BE2C (cell line): Measurements from ENCODE around the gene RAET1L.
"Not testable (repeated sequence)": the region's sequence is repeated elsewhere in the genome, so short reads cannot be mapped to it uniquely, and the experiment has no call there.

Source experiments
- DNase-seq: peaks from one replicate; pipeline ENCODE4 v3.0.0-alpha.2; 2020
- H3K27me3 ChIP-seq: fragments of 250-450 bp; sonication (Bioruptor Pico); 2 replicates; pipeline ENCODE4 v1.5.1; 2020; ENCODE audit warnings: mild to moderate bottlenecking
- H3K36me3 ChIP-seq: fragments of 250-450 bp; sonication (Bioruptor Pico); 2 replicates; pipeline ENCODE4 v1.5.1; 2020; ENCODE audit warnings: mild to moderate bottlenecking
- H3K4me1 ChIP-seq: fragments of 250-450 bp; sonication (Bioruptor Pico); 2 replicates; pipeline ENCODE4 v1.5.1; 2020
- H3K4me3 ChIP-seq: 2 replicates; pipeline ENCODE4 v1.5.1; 2011; ENCODE audit warnings: low read depth, low read length
- H3K9me3 ChIP-seq: fragments of 250-450 bp; sonication (Bioruptor Pico); 2 replicates; pipeline ENCODE4 v1.5.1; 2020
- TF ChIP-seq, protein P1 (sequence below): IDR thresholded peaks from 2 replicates; pipeline ENCODE4 v1.5.1; 2012; ENCODE audit warnings: mild to moderate bottlenecking, low read depth, low read length

RAET1L gene

DNA sequence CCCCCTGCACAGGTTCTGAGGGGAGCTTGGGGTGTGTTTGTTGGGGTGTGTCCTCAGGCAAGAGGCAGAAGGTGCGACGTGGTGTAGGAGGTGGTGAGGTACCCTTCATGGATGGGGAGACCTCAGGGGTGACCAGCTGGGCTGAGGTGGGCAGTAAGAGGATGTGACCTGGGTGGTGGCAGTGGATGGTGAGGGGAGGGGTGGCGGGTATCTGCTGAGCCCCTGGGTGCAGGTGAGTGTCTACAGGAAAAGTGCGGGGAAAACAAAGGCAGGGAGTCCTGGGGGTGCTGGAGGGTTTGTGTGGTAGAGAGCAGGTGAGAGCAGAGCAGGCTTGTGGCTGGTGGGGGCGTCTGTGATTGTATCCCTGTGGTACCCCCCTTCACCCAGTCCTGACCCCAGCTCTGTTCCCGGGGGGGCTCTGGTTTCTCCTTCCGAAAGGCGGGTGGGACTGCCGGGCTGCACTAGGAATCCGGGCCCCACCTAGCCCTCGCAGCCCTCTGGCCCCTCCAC is 631 bp downstream of the RAET1L start:
- Histone ChIP-seq H3K4me1 (no peaks in the 10 kb centered on the region), H3K9me3 (no peaks in the 10 kb centered on the region), H3K4me3 (no peak overlapping the region), H3K36me3 (no peaks in the 10 kb centered on the region), H3K27me3 (peaks cover 33% of the 10 kb centered on the region)
- no peak for DNase-seq
- TF ChIP-seq, protein P1, sequence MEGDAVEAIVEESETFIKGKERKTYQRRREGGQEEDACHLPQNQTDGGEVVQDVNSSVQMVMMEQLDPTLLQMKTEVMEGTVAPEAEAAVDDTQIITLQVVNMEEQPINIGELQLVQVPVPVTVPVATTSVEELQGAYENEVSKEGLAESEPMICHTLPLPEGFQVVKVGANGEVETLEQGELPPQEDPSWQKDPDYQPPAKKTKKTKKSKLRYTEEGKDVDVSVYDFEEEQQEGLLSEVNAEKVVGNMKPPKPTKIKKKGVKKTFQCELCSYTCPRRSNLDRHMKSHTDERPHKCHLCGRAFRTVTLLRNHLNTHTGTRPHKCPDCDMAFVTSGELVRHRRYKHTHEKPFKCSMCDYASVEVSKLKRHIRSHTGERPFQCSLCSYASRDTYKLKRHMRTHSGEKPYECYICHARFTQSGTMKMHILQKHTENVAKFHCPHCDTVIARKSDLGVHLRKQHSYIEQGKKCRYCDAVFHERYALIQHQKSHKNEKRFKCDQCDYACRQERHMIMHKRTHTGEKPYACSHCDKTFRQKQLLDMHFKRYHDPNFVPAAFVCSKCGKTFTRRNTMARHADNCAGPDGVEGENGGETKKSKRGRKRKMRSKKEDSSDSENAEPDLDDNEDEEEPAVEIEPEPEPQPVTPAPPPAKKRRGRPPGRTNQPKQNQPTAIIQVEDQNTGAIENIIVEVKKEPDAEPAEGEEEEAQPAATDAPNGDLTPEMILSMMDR, result no peak

DNA sequence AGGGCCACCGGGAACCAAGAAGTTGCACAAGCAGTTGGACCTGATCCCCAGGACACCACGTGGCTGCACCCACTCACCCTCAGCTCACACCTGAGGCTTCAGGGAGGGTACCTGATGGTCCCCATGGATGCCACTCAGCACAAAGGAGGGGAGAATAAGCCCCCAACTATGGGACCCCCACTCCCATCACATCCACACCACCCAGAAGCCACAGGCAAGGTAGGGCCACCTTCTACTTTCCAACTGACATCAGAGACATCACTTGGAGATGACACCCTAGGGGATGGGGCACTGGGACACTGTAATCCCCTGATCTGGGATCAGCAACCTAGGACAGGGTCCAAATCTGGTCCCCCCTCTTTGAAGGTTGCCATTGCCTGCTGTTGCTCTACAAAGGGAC is 1.3 kb downstream of the RAET1L start:
- H3K4me1 ChIP-seq, H3K36me3 ChIP-seq, DNase-seq, H3K9me3 ChIP-seq, H3K4me3 ChIP-seq: not testable (repeated sequence)
- H3K27me3 ChIP-seq, result peaks cover 32% of the 10 kb centered on the region

- not testable (repeated sequence) for H3K9me3 ChIP-seq, H3K4me3 ChIP-seq, H3K36me3 ChIP-seq, DNase-seq, H3K4me1 ChIP-seq
- H3K27me3 ChIP-seq, result peaks cover 26% of the 10 kb centered on the region
Measured at GRCh38 chr6:150021870-150022269, 3.5 kb downstream of the RAET1L start.

GRCh38 chr6:150018846-150019580 is 6.3 kb downstream of the RAET1L start:
- Histone ChIP-seq H3K4me3 (no peak overlapping the region), H3K36me3 (no peaks in the 10 kb centered on the region), H3K9me3 (no peaks in the 10 kb centered on the region), H3K4me1 (no peaks in the 10 kb centered on the region), H3K27me3 (peaks cover 26% of the 10 kb centered on the region)
- TF ChIP-seq, protein P1, result no peak
- DNase-seq, result no peak

GRCh38 chr6:150017186-150017521 is 8.2 kb downstream of the RAET1L start:
- H3K9me3 ChIP-seq, H3K36me3 ChIP-seq, H3K4me3 ChIP-seq, H3K4me1 ChIP-seq, DNase-seq: not testable (repeated sequence)
- H3K27me3 ChIP-seq, result peaks cover 43% of the 10 kb centered on the region

GRCh38 chr6:150016324-150017185 is 8.8 kb downstream of the RAET1L start:
- TF ChIP-seq, protein P1, result peak; percentile 55
- no peaks in the 10 kb centered on the region for H3K36me3 ChIP-seq
- DNase-seq, result peak; percentile 50
- H3K9me3 ChIP-seq, result no peaks in the 10 kb centered on the region
- H3K27me3 ChIP-seq, result peaks cover 47% of the 10 kb centered on the region
- H3K4me1 ChIP-seq, result no peaks in the 10 kb centered on the region
- no peak overlapping the region for H3K4me3 ChIP-seq

DNA sequence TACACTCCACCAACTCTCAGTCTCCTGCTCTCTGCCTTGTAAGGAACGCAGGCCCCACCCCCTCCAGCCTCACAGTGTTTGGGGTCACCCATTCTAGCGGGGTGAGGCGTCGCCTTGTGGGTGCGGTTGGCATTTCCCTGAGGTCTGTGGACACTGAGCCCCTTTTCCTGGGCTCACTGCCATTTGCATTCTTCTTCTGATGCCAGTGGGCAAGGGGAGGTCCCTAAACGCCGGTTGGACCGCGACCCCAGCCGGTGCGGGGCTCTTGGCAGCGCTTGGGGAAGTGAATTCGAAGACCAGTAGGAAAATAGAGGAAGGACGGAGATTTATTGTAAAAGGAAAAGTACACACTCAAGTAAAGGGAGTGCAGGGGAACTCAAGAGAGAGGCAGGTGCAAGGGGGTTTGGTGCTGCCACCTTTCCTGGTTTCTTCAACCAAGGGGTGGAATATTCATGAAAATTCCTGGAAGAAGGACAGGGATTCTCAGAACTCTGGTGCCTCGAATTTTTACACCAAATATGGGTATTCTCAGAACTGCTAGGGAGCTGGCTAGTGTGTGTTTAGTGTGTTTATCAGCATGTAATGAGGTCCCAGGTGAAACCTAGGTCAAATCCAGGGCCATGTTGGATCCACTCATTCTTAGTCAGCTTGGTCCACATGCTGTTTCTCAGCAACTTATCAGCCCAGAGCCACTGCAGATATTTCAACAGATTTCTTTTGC is 9.9 kb downstream of the RAET1L start:
- not testable (repeated sequence) for H3K9me3 ChIP-seq, DNase-seq, H3K36me3 ChIP-seq, H3K4me1 ChIP-seq, H3K4me3 ChIP-seq
- peaks cover 53% of the 10 kb centered on the region for H3K27me3 ChIP-seq

- not testable (repeated sequence) for H3K9me3 ChIP-seq, H3K4me3 ChIP-seq, H3K4me1 ChIP-seq, H3K36me3 ChIP-seq, DNase-seq
- H3K27me3 ChIP-seq, result peaks cover 56% of the 10 kb centered on the region
Measured at GRCh38 chr6:150014623-150015280, 10.6 kb downstream of the RAET1L start.

DNA sequence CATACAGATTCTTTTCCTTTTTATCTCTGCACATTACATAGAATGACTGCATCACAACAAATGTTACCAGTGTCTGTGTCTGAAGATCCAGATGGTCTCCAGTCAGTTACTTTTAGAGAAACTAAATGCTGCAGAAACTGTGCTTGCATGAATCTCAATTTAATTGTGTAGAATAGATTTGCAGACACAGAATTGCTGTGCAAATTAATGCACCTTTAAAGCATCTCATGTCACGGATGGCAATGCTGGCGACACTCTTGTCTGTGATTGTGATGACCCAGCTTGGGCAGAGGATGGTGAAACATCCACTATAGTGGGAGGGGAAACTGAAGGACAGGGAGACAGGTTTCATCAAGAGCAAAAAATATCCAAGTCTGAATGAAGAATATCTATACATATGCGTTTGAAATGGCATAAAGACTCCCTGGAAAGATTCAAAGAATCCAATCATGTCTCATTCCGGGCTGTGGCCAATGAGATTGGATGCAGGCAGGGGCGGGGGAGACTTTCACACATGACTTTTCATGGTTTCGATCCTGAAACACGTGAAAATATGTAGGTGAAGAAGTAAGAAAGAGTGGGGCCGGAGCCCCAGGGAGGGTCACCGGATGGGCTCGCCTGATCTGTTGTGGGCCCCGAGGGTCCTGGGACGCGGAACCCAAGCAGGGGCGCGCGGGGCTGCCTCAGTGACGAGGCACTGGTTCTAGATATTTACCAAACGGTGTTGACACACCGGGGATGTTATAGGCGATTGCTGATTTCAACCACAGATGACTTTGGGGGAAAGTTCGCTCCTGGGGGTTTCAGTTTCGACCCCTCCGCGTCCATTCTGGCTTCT is 11.3 kb downstream of the RAET1L start:
- not testable (repeated sequence) for H3K4me3 ChIP-seq, H3K9me3 ChIP-seq, H3K36me3 ChIP-seq, DNase-seq, H3K4me1 ChIP-seq
- H3K27me3 ChIP-seq, result peaks cover 59% of the 10 kb centered on the region

DNA sequence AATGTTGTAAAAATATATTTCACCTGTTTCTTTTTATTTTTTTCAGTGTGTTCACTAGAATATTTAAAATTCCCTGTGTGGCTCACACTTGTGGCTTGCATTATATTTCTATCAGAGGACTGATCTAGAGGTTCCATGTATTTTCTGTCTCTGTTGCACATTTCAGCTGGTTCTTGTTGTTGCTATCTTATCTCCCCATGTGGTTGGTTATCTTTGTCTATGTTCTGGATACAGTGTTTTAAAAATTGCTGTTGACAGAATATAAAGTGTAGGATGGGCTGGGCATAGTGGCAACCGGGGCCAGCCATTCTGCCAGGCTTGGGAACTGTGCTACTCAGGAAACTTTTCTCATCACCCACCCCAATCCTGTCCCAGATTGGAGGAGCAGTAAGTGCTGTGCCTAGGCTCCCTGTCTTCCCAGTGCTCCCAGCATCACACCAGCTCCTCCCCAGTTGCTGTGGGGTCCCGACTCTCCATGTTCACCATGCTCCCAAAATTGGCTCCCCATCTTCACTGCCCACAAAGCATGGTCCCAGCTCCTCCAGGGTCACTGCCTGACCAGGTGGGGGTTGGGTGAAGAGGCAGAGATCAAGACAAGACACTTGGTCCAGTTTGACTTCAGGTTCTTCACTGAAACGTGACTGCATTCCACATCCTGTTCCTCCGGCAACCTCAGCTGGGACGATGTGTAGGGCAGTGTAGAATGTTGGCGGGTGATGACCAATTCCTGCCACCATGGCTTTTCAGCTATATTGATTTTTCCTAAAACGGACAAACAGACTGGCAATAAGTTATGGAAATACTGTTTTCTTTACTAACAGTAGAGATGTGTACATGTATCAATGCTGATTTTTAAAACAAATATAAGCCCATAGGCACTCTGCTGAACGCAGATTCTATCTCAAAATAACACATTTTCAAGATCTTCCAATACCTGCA is 12.2 kb downstream of the RAET1L start:
- H3K27me3 ChIP-seq, result peaks cover 65% of the 10 kb centered on the region
- H3K9me3 ChIP-seq, H3K4me1 ChIP-seq, DNase-seq, H3K4me3 ChIP-seq, H3K36me3 ChIP-seq: not testable (repeated sequence)
